Osteoblast (primary cell): ENCODE results near the gene TSPYL6. TPM values are rescaled to one million over a fixed set of nuclear protein-coding genes. Genes with fewer than 3 reads are reported as not detected.

Experiments
- DNase-seq: peaks from one replicate; pipeline ENCODE4 v3.0.0; 2011; ENCODE audit warnings: low spot score, mixed read lengths; ENCODE audit not compliant: insufficient read length; ENCODE audit errors: missing footprints
- H2AFZ ChIP-seq: 2 replicates; pipeline ENCODE4 v1.6.0; 2011; ENCODE audit warnings: mild to moderate bottlenecking, low read length
- H3K27ac ChIP-seq: 2 replicates; pipeline ENCODE4 v1.5.1; 2011; ENCODE audit warnings: mild to moderate bottlenecking, low read depth, low read length, moderate library complexity
- H3K27me3 ChIP-seq: 2 replicates; pipeline ENCODE4 v1.6.0; 2012; ENCODE audit warnings: mild to moderate bottlenecking, control low read depth, inconsistent platforms, low read length, moderate library complexity; ENCODE audit not compliant: insufficient read depth
- H3K36me3 ChIP-seq: 2 replicates; pipeline ENCODE4 v1.5.1; 2011; ENCODE audit warnings: mild to moderate bottlenecking, low read length, control low read depth, moderate library complexity; ENCODE audit not compliant: insufficient read depth
- H3K4me1 ChIP-seq: 2 replicates; pipeline ENCODE4 v1.5.1; 2011; ENCODE audit warnings: mild to moderate bottlenecking, low read length, control low read depth, moderate library complexity; ENCODE audit not compliant: insufficient read depth
- H3K4me2 ChIP-seq: 2 replicates; pipeline ENCODE4 v1.6.0; 2011; ENCODE audit warnings: mild to moderate bottlenecking, low read length; ENCODE audit not compliant: insufficient read depth
- H3K4me3 ChIP-seq: fragments of 200-600 bp; sonication (generic); 3 replicates; pipeline ENCODE4 v1.5.1; 2012; ENCODE audit warnings: mild to moderate bottlenecking, low read length, inconsistent platforms; ENCODE audit not compliant: insufficient read depth
- H3K79me2 ChIP-seq: 2 replicates; pipeline ENCODE4 v1.6.0; 2012; ENCODE audit warnings: mild to moderate bottlenecking, low read length, control low read depth, inconsistent platforms; ENCODE audit not compliant: insufficient read depth
- H3K9me3 ChIP-seq: 2 replicates; pipeline ENCODE4 v1.5.1; 2011; ENCODE audit warnings: low read depth, low read length, control low read depth
- H4K20me1 ChIP-seq: 2 replicates; pipeline ENCODE4 v1.6.0; 2012; ENCODE audit warnings: mild to moderate bottlenecking, low read length, control low read depth; ENCODE audit not compliant: insufficient read depth
- total RNA-seq: library from RNA; depleted of rRNA; stranded (reverse); fragments of >200 nt; gene quantifications from 2 replicates; pipeline ENCODE4 v1.2.3, GENCODE V29; 2012
- TF ChIP-seq, protein P1 (sequence below): IDR thresholded peaks from 2 replicates; pipeline ENCODE4 v1.5.1; 2011; ENCODE audit warnings: mild to moderate bottlenecking, low read depth, low read length, moderate library complexity; ENCODE audit errors: extremely low read depth

The TSPYL6 gene
- total RNA-seq, 1 donor, result not detected

DNA sequence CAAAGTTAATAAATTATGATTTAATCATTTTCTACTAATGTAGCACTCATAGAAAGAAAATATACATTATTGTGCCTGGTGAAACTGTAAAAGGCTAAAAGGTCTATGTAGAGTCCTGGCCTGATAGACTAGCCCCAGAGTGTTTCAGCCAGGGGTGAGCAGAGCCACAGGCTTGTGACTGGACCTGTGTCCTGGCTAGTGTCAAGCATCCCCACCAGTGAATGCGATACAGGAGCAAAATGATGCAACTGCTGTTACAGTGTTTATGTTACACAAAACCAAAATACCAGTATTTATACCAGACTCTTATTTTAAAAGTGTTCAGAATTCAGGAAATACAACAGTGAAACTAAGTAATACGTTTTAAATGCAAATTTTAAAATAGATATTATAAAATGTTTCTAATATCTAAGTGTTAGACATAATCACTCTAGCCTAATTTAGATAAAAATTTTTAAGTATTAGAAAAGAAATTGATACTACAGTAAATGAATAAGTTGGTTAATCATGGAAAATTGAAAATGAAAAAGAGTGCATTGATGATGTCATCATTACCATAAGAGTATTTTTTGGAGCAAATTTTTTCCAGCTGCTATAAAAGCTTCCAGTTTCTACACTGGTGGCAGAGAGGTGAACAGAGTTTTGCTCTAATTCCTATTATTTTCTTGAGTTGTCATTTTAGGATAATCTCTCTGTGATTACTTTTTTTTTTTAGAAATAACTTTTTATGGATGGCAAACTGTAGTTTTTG, 6.2 kb upstream of the TSPYL6 start:
- Histone ChIP-seq H3K79me2 (no peaks in the 10 kb centered on the region), H3K9me3 (no peaks in the 10 kb centered on the region), H3K4me3 (no peak overlapping the region), H3K4me1 (peaks cover 25% of the 10 kb centered on the region), H3K27me3 (no peaks in the 10 kb centered on the region), H2AFZ (no peak overlapping the region), H4K20me1 (no peaks in the 10 kb centered on the region), H3K4me2 (no peak overlapping the region), H3K36me3 (no peaks in the 10 kb centered on the region), H3K27ac (no peak overlapping the region)
- TF ChIP-seq, protein P1, sequence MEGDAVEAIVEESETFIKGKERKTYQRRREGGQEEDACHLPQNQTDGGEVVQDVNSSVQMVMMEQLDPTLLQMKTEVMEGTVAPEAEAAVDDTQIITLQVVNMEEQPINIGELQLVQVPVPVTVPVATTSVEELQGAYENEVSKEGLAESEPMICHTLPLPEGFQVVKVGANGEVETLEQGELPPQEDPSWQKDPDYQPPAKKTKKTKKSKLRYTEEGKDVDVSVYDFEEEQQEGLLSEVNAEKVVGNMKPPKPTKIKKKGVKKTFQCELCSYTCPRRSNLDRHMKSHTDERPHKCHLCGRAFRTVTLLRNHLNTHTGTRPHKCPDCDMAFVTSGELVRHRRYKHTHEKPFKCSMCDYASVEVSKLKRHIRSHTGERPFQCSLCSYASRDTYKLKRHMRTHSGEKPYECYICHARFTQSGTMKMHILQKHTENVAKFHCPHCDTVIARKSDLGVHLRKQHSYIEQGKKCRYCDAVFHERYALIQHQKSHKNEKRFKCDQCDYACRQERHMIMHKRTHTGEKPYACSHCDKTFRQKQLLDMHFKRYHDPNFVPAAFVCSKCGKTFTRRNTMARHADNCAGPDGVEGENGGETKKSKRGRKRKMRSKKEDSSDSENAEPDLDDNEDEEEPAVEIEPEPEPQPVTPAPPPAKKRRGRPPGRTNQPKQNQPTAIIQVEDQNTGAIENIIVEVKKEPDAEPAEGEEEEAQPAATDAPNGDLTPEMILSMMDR, result no peak
- DNase-seq, result no peak

DNA sequence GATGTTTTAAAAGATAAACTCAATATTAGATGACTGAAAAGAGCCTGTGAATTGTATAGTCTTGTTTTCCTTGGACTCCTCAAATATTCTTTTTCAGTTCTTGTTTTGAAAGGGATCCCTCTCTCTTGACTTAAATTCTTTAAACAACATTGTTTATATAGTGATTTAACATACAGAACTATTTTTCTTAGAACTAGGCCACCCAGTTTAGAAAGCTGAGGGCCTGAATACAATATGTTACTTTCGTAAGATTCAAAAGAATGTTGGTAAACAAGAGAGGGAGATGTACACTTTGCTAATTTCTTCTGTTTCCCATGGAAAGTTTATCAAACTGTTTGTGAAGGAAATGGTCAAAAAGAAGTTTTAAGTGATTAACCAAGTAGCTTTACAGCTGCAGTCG, 5.5 kb upstream of the TSPYL6 start:
- H3K4me1 ChIP-seq, result peaks cover 25% of the 10 kb centered on the region
- H4K20me1 ChIP-seq, result no peaks in the 10 kb centered on the region
- no peaks in the 10 kb centered on the region for H3K27me3 ChIP-seq
- no peak overlapping the region for H3K4me3 ChIP-seq
- H3K27ac ChIP-seq, result no peak overlapping the region
- no peaks in the 10 kb centered on the region for H3K36me3 ChIP-seq
- H2AFZ ChIP-seq, result peak overlapping the region; percentile 6
- no peaks in the 10 kb centered on the region for H3K9me3 ChIP-seq
- no peak overlapping the region for H3K4me2 ChIP-seq
- DNase-seq, result peak; percentile 55
- no peaks in the 10 kb centered on the region for H3K79me2 ChIP-seq
- TF ChIP-seq, protein P1, result no peak

DNA sequence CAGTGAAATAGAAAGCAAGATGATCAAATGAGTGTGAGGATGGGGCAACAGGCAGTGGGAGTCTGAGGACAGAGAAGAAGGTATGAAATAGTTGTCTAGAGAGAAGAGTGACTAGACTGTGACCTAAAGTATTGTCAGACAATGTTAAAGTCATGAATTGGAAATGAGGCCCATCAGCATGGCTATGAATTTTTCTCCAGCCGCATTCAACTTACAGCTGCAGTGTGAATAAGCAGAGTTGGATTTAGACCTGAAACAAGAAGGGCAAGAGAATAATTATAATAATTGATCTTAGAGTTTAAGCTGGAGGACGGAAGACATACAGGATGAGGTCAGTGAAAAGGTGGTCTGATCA, 4.2 kb upstream of the TSPYL6 start:
- Histone ChIP-seq H3K27ac (no peak overlapping the region), H3K27me3 (no peaks in the 10 kb centered on the region), H3K4me2 (no peak overlapping the region), H3K4me1 (peaks cover 25% of the 10 kb centered on the region), H4K20me1 (no peaks in the 10 kb centered on the region), H3K4me3 (no peak overlapping the region), H2AFZ (no peak overlapping the region), H3K36me3 (no peaks in the 10 kb centered on the region), H3K79me2 (no peaks in the 10 kb centered on the region), H3K9me3 (no peaks in the 10 kb centered on the region)
- DNase-seq, result no peak
- TF ChIP-seq, protein P1, result no peak

DNA sequence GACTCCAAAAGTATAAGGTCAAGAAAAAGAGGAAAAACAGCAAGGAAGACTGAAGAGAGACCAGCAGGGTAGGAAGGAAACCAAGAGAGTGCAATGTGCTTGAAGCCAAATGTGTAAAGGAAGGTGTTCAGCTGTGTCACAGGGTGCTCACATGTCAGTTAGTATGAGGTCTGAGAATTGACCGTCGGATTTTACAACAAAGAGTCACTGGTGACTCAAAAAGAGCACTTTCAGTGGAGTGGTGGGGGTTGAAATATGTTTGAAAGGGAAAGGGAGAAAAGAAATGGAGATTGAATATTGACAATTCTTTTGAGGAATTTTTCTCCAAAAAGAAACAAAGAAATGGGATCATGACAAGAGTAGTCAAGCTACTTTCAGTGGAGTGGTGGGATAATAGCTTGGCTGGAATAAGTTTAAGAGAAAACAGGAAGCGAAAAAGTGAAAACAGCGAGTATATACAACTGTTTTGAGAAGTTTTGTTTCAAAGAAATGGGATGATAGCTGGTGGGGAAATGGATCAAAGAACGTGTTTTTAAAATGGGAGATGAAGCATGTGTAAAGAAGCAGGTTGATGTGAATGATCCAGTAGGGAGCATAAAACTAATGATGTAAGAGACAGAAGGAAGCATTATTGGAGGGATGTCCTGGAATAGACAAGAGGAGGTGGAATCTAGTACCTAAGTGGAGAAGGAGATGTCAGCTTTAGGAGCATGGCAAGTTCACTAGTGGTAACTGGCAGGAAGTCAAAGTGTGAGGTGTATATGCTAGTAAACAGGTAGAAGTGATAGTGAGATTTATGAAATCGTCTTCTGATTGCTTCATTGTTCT, 3.6 kb upstream of the TSPYL6 start:
- DNase-seq, result no peak
- TF ChIP-seq, protein P1, result no peak
- peaks cover 25% of the 10 kb centered on the region for H3K4me1 ChIP-seq
- H3K27me3 ChIP-seq, result no peaks in the 10 kb centered on the region
- H4K20me1 ChIP-seq, result no peaks in the 10 kb centered on the region
- H3K36me3 ChIP-seq, result no peaks in the 10 kb centered on the region
- no peak overlapping the region for H3K4me3 ChIP-seq
- no peak overlapping the region for H2AFZ ChIP-seq
- no peaks in the 10 kb centered on the region for H3K9me3 ChIP-seq
- H3K79me2 ChIP-seq, result no peaks in the 10 kb centered on the region
- H3K4me2 ChIP-seq, result no peak overlapping the region
- no peak overlapping the region for H3K27ac ChIP-seq
